Measurements from ENCODE around the gene HDAC4. TPM values are rescaled to one million over a fixed set of nuclear protein-coding genes. Genes with fewer than 3 reads are reported as not detected.

HDAC4 gene
- total and polyA plus RNA-seq, 2 of the 4 experiments (the other 2 are of a cell fraction) = 4.1 to 7.2 TPM

GRCh38 chr2:239106966-239107365, 293.9 kb downstream of the HDAC4 start:
- H2AK5ac ChIP-seq (ENCODE audit: low read depth, low read length) = no peak overlapping the region
- no peak overlapping the region for H4K8ac ChIP-seq (ENCODE audit: low read depth in 2 of 2, low read length in 2 of 2)
- H3K4ac ChIP-seq (ENCODE audit: low read depth, low read length) = no peak overlapping the region
- H3K4me1 ChIP-seq (ENCODE audit: control insufficient read depth, insufficient read depth, low read length) = no peaks in the 10 kb centered on the region
- H3K4me3 ChIP-seq (ENCODE audit: insufficient read depth, low read depth, low read length) = no peak overlapping the region
- ATAC-seq (ENCODE audit: low read depth) (no peak), DNase-seq (no peak)
- H3K9ac ChIP-seq (ENCODE audit: low read depth, low read length) = no peak overlapping the region
- no peak overlapping the region for H2BK120ac ChIP-seq (ENCODE audit: low read depth, low read length)
- no peak overlapping the region for H2BK5ac ChIP-seq (ENCODE audit: low read depth, low read length, poor library complexity, severe bottlenecking)
- no peak overlapping the region for H3K4me2 ChIP-seq (ENCODE audit: low read depth, low read length)
- no peaks in the 10 kb centered on the region for H3K27me3 ChIP-seq (ENCODE audit: control insufficient read depth, insufficient read depth, low read length)
- no peaks in the 10 kb centered on the region for H3K9me3 ChIP-seq (ENCODE audit: control insufficient read depth, insufficient read depth, low read length)
- H3K56ac ChIP-seq (ENCODE audit: extremely low read depth, insufficient read depth, low read length) = no peak overlapping the region
- no peak overlapping the region for H2BK20ac ChIP-seq (ENCODE audit: low read depth, low read length)
- H3K79me1 ChIP-seq (ENCODE audit: low read depth in 1 of 2, low read length in 2 of 2) = no peaks in the 10 kb centered on the region
- H3K36me3 ChIP-seq (ENCODE audit: control insufficient read depth, insufficient read depth, low read length) = peaks cover 59% of the 10 kb centered on the region
- H3K14ac ChIP-seq (replicated peaks; ENCODE audit: low read depth, low read length) = no peak overlapping the region
- no peak overlapping the region for H3K27ac ChIP-seq (ENCODE audit: insufficient read depth, low read length)
- H4K20me1 ChIP-seq (ENCODE audit: insufficient read depth, low read length) = no peaks in the 10 kb centered on the region
- intact Hi-C loops (cut with micrococcal nuclease) (no loop called here), in situ Hi-C loops (cut with MboI; ENCODE audit: low sequenced_read_pairs) (no loop called here), dilution Hi-C loops (cut with HindIII; ENCODE audit: low sequenced_read_pairs, unreplicated experiment) (no loop called here)
- no peak overlapping the region for H2AFZ ChIP-seq (replicated peaks; ENCODE audit: low read length, poor library complexity)
- 88% methylated on average over 6 of the region's 9 CpGs; no CpG with 5 or more reads in 1 of the 2 experiments for WGBS, 2 experiments (ENCODE audit: extremely low coverage in 2 of 2, insufficient read length in 1 of 2)
- no peak overlapping the region for H4K5ac ChIP-seq (ENCODE audit: low read depth, low read length)
- H2BK15ac ChIP-seq (ENCODE audit: low read depth, low read length) = no peak overlapping the region
- BruUV-seq (replicated peaks) = no TSS peak
- TF ChIP-seq MAFK (IDR thresholded peaks at IDR 0.05; ENCODE audit: low read depth, low read length) (no peak), ELK1 (IDR thresholded peaks at IDR 0.05; ENCODE audit: borderline replicate concordance, low read depth, low read length) (no peak), CTCF (conservative IDR thresholded peaks at IDR 0.05; ENCODE audit: low read depth, low read length) (no peak)
- H2AK9ac ChIP-seq (replicated peaks; ENCODE audit: low read depth, low read length, poor library complexity) = no peak overlapping the region
- no peak overlapping the region for H3K23ac ChIP-seq (ENCODE audit: low read depth, low read length)
- CTCF ChIA-PET = no interaction called here
- no peaks in the 10 kb centered on the region for H3K9me1 ChIP-seq (ENCODE audit: insufficient read depth, low read length)
- no peak overlapping the region for H4K91ac ChIP-seq (ENCODE audit: insufficient read depth, low read depth, low read length)
- H3K18ac ChIP-seq (ENCODE audit: low read depth, low read length) = no peak overlapping the region
- POLR2A ChIA-PET (ENCODE audit: unreplicated experiment) = no interaction called here

All from IMR-90 (cell line).